Activated CD8-positive, alpha-beta memory T cell treated with anti-CD3 and anti-CD28 coated beads for 36 hours (primary cell): ENCODE measurements around the gene OTOL1. TPM values are rescaled to one million over a fixed set of nuclear protein-coding genes. Genes with fewer than 3 reads are reported as not detected.

ENCODE experiments used
- CTCF ChIA-PET: fragments of 350-600 bp; sonication (Branson Sonifier 250); formaldehyde crosslinking; loops from one replicate; lab custom pipeline; 2021; ENCODE audit warnings: antibody characterized with exemption; lab: Charles Lee
- POLR2A ChIA-PET: fragments of 350-600 bp; sonication (Branson Sonifier 250); formaldehyde crosslinking; loops from one replicate; lab custom pipeline; 2021; ENCODE audit warnings: antibody characterized with exemption; lab: Charles Lee
- total RNA-seq, 2 experiments: library from RNA; stranded (reverse); gene quantifications; one replicate each; pipeline ENCODE4 v1.2.3, GENCODE V29; 2021

OTOL1 gene
- total RNA-seq, 2 experiments from 2014 or later, result not detected

DNA sequence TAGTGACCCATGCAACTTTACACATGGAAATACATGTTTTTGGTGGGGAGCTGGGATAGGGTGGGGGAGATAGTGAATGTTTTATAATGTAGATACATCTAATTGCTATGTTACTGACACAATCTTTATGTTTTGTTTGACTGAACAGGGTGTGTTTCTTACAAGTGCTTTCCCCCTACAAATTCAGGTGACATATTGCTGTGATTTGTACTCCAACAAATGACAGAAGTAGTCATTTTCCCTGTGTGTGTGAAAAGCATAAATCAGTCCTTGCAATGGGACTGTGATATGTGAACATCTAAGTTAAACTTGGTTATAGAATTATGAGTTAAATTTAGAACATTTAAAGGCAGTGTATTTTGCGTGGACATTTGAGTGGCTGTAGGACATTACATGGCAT, 27.3 kb downstream of the OTOL1 start:
- CTCF ChIA-PET, result no interaction called here
- POLR2A ChIA-PET, result no interaction called here

GRCh38 chr3:161531930-161532329, 35.3 kb downstream of the OTOL1 start:
- CTCF ChIA-PET, result no interaction called here

DNA sequence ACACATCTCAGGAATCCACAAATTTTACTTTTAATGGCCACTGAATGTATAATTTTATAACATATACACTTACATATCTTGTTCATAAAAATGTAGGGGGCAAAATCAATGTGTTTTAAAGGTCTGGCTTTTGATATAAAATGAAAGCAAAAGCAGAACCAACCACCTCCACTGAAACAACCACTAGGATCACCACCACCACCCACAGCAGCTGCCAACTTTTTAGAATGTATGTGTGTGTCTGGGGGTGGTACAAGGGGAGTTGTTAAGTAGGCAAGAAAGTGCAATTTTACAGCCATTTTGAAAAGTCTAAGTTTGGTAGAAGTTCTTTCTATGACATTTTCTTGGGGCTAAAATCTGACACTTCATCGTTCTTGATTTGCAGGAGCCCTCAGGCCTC, 44.0 kb downstream of the OTOL1 start:
- ChIA-PET POLR2A (no interaction called here), CTCF (no interaction called here)

More at GRCh38 chr3:161531930-161532329, 35.3 kb downstream of the OTOL1 start:
- POLR2A ChIA-PET, result no interaction called here

DNA sequence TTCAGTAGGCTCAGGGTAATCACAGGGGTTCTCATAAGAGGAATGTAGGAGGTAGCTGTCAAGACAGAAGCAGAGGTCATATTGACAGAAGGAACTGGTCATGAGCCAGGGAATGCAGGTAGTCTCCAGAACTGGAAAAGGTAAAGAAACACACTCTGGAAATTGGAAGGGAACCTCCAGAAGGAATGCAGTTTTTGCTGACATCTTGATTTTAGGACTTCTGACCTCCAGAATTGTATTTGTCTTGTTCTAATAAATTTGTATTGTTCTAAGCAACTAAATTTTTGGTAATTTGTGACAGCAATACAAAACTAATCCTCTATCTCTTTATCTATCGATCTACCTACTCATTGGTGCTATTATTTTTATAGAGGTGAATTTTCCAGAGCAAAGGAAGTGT, 49.2 kb downstream of the OTOL1 start:
- CTCF ChIA-PET, result no interaction called here
- POLR2A ChIA-PET, result no interaction called here

DNA sequence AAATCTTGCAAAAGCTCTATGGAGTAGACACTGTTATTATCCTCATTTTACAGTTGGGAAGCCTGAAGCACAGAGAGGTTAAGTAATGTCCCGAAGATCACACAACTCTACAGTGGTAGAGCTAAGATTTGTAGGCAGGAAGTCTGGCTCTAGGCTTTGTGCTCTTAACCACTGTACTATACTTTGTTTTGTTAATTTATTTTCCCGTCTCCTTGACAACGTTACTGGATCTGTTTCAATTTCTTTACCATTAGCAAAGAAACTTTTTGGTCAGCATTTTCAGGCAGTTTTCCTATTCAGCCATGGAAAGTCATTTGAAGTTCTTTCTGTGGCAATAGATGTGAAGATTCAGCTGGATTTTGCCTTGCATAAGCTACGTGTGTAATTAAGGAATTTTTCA, 51.7 kb downstream of the OTOL1 start:
- ChIA-PET POLR2A (no interaction called here), CTCF (no interaction called here)

- ChIA-PET POLR2A (no interaction called here), CTCF (no interaction called here)
Measured at GRCh38 chr3:161549261-161549660, 52.7 kb downstream of the OTOL1 start.

- ChIA-PET POLR2A (no interaction called here), CTCF (no interaction called here)
Measured at GRCh38 chr3:161550491-161551195, 54.0 kb downstream of the OTOL1 start.

DNA sequence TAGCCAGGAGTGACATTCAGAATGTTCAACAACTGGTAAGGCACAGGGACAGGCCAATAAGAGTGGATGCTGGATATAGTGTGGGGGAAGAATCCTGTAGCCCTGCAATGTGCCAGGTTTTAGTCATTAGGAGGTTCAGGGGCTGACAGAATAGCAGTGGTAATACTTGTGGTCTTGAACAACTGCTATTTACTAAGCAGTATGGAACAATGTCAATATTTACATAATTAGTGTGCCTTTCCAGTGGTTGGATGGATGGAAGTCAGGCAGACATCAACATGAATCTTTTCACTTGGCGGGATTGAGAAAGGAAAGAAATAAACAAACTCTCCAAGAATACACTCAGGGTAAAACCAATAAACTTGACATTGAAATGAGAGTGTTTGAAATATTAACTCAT, 55.1 kb downstream of the OTOL1 start:
- CTCF ChIA-PET, result no interaction called here
- POLR2A ChIA-PET, result no interaction called here

DNA sequence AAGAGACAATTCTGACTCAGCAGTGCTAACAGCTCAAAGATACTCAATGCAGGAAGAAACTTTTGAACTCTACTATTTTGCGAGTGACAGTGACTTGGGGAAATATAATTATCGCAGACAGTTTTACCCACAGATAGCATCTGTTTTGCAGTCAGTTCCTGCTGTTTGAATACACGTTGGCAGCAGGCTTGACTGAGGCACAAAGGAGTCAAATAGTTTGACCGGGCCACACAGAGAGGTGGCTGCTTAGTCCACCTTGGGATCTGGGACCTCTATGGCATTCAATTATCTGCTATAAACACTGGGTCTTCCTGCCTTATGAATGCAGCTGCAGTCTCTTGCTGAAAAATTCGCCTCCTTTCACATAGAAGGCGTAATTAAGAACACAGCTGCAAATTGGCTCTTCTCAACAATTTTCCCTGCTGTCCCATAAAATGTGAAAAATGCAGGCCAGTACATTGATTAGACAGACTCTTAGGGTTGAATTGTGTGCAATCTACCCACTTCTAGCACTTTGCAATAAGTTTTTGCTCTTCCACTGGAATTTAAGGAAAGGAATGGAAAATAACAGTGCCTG, 56.5 kb downstream of the OTOL1 start:
- ChIA-PET POLR2A (interaction anchor here (0.5 kb wide), 1 partner anchor 50 kb away, joined by 3 read pairs; no protein-coding TSS in a partner anchor), CTCF (no interaction called here)

Other genes starting within 250 kb of the OTOL1 start
- not detected for gene SPTSSB, start 125.3 kb upstream of the OTOL1 start, total RNA-seq